Kidney glomerular epithelial cell (primary cell): ENCODE measurements around the gene PTPRD.
"Not testable (repeated sequence)": the region's sequence is repeated elsewhere in the genome, so short reads cannot be mapped to it uniquely, and the experiment has no call there.

Experiments used
- DNase-seq: peaks from one replicate; lab custom pipeline; 2025; lab: John Stamatoyannopoulos, UW

PTPRD gene

DNA sequence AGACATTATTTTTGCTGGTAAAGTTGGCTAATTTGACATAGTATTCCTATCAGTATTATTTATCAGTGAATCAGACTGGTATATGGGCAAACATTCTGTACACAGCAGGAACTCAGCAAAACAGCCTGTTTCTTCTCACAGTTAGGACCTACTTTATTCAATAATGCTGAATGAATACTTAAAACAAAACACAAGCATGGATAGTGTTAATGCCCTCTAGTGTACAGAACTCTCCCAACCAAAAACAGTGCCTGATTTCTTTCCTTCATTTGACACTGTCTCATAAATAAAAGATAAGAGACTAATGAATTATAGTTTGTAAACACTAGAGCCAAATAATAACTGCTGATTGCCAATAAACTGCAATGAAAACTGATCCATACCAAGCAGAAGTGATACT lies 1113.3 kb downstream of the PTPRD start:
- no peak for DNase-seq

DNA sequence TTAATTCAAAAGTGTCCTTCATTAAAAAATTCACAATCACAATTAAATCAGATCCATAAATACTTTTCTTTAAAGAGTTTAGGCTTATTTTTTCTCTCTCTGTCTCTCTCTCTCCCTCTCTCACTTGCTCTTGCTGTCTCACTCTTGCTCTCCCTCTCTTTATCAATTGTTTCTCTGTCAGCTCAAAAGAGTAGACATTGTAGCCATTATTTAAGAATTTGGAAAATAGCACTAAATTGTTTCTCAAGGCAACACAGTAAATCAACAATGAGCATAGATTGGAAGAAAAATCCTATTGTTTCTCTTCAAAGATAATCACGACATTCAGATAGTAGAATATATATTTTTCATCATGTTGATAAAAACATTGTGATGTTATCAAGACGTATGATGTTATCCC lies 1114.0 kb downstream of the PTPRD start:
- DNase-seq, result no peak

DNA sequence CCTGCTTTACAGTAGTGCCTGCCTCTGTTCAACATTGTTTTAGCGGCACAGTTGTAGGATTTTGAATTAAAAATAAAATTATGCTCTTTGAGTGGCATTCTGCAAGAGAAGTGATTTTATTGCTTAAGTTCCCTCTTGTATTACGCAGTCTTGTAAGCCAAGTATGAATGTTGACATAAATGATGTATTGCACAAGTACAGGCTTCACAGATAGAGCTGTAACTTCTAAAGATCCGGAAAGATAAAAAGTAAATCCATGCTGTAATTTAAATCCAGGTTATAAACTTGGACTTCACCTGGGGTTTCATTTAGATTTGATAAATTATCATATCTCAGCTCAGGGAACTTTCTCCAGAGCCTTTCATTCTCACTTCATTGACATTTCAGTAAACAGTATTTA lies 1114.7 kb downstream of the PTPRD start:
- no peak for DNase-seq

DNA sequence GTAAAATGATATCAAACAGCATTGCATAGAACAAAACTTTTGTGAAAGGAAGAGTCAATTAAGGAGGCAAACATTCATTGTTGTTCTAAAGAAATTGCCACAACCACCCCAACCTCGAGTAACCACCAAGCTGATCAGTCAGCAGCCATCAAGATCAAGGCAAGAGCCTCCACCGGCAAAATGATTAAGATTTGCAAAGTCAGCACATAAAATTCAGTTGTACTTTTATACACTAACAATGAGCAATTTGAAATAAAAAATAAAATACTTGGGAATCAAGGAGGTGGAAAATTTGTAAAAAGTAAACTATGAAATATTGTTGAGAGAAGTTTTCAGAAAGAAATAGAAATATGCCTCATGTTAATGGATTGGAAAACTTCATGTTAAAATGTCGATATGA lies 1118.5 kb downstream of the PTPRD start:
- no peak for DNase-seq

DNA sequence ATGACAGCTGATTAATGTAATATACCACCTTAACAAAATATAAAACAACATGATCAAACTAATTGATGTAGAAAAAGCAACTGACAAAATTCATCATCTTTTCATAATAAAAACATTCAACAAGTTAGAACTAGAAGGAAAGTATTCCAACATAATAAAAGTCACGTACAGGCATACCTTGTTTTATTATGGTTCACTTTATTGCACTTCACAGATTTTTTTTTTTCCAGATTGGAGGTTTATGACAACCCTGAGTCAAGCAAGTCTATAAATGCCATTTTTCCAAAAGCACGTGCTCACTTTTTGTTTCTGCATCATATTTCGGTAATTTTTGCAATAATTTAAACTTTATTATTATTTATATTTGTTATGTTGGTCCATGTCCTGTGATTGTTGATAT lies 1120.3 kb downstream of the PTPRD start:
- no peak for DNase-seq

DNA sequence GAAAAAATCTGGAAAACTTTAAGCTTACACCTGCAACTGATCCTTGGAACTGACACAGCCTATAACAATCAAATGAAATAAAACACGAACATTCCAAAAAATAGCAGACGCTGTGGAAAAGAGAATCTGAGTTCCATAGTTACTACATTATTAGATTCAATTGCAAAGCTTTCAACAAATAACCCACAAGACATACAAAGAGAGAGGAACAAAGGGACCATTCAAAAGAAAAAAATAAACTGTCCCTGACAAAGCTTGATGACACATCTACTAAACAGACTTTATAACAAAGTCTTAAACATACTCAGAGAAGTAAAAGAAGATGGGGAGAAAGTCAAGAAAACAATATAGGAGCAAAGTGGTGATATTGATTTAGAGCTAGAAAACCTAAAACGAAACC lies 1123.6 kb downstream of the PTPRD start:
- DNase-seq, result no peak

DNA sequence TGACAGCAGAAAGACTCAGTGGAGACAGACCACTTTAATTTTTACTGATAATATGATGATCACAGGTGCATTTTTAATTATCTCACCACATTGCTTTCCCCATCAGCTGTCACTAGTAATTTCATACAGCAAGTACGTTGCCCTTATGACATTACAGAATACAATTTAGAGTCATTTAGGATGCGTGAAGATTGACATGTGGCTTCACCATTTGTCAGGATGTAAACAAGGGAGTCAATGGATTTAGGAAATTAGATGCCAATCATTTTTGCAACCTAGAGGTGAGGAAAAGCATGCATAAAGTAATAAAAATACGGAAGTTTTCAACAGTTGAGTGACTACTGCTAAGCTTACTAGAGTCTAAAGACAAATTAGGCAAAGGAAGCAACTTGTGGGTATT lies 1129.6 kb downstream of the PTPRD start:
- DNase-seq, result no peak

DNA sequence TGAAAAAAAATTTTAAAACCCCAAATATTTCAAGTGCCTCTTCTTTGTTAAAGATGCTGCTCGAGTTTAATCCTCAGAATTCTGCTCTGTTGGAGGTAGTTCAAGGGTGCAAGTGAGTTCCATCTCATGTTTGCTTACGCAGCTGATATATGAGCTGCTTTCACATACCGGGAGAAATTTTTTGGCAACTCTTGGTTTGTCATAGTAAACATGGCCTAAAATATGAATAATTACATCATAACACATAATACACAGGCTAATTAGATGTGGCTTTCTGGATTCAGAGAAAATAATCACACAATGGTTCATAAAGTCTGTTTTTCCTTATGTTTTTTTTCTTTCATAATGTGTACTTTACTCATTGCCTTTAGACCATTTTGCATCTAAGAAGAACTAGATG lies 1134.1 kb downstream of the PTPRD start:
- no peak for DNase-seq

DNA sequence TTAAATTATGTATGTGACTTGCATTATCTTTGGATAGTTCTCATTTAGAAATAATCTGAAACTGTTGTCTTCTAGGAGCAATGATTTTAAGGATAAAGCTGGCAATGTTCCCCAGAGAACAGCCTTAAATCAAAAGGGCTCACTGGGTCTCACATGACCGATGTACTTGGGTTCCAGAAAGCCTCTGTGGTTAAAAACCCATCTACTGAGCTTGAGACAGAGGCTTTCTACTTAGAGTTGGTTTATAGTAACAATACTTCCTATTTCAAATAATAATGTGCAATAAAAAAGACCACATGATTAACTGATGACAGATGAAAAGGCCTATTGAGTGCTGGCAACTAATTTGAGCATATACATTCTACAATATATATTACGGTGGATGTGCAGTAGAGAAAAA lies 1143.5 kb downstream of the PTPRD start:
- DNase-seq, result no peak

DNA sequence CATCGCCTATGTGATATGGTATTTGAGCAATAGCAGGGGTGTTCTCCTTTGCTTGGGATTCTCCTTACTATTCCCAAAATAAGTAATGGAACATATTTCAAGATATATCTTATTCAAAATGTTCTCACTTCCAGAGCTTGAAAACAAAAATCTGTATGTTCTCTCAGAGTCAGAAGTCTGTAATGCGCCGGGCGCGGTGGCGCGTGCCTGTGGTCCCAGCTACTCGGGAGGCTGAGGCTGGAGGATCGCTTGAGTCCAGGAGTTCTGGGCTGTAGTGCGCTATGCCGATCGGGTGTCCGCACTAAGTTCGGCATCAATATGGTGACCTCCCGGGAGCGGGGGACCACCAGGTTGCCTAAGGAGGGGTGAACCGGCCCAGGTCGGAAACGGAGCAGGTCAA lies 1170.9 kb downstream of the PTPRD start:
- not testable (repeated sequence) for DNase-seq

DNA sequence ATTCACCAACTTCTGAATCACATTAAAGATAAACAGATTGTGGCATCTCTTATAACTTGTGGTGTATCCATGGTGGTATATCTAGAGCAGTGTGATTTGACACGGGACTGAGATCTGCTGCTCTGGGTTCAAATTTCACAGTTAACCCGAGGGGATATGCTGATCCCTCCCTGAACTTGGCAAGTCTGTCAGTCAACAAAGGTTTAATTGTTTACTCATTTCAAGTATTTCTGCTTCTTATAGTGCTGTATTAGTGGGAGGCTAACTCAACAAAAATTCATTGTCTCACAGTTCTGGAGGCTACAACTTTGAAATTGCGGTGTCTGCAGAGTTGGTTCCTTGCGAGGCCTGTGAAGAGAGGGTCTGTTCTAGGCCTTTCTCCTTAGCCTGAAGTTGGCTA lies 1175.2 kb downstream of the PTPRD start:
- no peak for DNase-seq

DNA sequence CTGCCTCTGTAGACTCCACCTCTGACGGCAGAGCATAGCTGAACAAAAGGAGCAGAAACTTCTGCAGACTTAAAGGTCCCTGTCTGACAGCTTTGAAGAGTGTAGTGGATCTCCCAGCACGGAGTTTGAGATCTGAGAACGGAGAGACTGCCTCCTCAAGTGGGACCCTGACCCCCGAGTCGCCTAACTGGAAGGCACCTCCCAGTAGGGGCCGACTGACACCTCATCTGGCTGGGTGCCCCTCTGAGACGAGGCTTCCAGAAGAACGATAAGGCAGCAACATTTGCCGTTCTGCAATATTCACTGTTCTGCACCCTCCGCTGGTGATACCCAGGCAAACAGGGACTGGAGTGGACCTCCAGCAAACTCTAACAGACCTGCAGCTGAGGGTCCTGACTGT lies 1186.3 kb downstream of the PTPRD start:
- DNase-seq, result not testable (repeated sequence)

DNA sequence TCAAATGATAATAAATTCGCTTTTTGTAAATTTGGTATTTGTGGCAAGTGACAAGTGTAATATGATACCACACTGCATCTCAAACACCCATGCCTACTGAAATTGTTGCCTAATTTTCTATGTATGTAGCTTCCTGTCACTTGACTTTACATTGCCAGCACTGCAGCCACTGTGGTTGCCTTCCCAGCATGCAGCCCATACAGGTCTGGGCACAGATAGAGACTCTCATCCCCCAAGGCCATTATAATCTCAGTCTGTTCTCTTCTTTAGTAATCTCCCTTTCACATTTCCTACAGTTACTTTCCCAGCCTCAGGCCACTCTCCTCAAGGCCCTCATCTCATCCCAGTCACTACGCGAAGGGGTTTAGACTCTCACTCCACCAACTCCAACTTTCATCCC lies 1200.6 kb downstream of the PTPRD start:
- no peak for DNase-seq

DNA sequence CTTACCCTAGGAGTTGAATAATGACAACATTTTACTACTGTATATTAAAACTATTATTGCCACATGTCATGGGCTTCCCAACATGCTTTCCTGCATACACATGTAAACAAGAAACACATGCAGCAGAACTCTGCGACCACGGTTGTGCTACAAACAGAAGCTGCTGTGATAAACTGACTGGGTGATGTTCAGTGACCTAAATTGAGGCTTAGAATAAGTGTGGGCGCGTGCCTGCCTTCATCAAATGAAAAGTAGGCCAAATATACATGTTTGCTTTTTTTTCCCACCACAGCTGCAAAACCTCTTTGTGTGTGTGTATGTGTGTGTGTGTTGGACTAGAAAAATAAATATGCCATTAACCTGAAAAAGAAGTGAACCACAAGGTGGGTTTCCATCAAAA lies 1202.1 kb downstream of the PTPRD start:
- no peak for DNase-seq

DNA sequence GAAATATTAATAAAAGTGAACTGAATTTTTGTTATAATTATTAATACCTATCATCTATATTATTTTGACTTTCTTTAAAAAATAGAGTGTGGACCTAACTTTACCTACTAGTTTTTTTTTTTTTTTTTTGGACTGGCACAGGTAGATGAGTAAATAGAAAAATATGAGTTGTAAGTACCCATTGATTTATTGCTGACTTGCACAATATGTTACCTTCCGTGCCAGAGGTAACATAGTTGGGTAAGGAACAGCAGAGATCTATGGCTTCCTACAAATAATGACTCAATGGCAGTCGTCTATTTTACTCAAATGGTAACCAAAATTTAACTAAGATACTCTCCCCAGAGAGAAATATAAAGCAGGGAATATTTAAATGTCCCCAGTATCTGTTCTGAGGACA lies 1212.8 kb downstream of the PTPRD start:
- DNase-seq, result no peak

DNA sequence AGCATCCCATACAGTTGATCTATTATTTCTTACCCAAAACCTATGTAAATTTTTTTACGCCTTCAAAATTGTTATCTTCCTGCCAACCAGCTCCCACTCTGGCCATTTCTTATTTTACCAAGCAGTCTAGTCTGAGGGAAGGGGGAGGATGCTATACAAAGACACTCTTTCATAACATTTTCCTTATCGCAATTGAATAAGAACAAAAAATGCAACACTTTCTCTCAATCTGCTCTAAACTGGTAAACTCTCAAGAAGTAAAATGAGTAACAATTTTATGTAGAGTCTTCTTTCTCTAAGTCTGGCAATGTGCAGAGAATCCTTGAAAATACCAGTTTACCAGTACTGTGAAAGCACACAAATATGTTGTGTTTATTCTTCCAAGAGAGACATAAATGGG lies 1216.3 kb downstream of the PTPRD start:
- no peak for DNase-seq

DNA sequence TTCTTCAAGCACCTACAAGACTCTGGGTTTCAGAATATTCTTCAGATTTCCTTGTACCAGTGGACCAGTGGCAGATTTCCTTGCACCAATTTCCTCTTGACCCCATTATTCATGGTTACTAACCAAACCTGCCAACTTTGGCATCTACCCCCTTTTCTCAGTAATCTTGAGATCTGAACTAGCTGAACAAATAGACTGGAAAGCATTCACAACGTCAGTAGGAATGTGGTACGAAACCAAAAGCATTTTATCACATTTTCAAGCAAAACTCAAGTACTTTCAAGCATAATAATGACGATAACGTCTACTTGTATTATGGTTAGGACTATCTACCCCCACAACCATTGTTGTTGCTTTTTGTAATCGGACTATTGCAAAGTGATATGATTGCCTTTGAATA lies 1217.3 kb downstream of the PTPRD start:
- no peak for DNase-seq

DNA sequence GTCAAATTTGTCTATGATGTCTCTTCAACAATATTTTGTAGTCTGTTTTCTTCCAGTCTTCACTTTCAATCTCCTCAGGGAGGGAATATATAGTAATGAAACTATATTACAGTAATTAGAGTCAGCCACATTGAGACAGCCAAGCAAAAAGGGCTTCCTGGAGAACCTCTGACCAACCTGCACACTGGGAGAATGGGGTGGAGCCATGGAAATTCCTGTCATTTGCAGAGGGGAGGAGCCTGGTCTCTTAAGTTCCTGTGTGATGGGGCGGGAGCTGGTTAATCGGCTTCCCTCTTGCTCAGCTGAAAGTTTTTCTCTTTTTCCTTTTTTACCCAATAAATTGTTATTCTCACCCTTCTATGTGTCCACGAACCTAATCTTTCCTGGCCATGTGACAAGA lies 1220.0 kb downstream of the PTPRD start:
- DNase-seq, result no peak

DNA sequence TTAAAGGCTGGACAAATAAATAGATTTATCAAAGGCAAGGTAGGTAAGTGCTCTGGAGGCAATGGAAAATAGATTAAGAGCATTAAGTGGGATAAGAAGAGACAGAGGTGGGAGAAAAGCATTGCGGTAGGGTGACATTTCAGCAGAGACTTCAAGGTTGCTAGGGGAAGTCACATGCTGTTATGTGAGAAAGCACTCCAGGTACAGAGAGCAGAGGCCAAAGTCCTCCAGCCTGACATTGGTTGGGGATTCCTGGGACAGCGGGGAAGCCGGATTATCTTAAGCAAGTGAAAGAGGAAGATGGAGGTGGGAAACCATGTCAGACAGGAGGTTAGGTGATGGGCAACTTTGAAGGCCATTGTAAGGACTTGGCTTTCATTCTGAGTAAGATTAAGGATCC lies 1222.9 kb downstream of the PTPRD start:
- no peak for DNase-seq

DNA sequence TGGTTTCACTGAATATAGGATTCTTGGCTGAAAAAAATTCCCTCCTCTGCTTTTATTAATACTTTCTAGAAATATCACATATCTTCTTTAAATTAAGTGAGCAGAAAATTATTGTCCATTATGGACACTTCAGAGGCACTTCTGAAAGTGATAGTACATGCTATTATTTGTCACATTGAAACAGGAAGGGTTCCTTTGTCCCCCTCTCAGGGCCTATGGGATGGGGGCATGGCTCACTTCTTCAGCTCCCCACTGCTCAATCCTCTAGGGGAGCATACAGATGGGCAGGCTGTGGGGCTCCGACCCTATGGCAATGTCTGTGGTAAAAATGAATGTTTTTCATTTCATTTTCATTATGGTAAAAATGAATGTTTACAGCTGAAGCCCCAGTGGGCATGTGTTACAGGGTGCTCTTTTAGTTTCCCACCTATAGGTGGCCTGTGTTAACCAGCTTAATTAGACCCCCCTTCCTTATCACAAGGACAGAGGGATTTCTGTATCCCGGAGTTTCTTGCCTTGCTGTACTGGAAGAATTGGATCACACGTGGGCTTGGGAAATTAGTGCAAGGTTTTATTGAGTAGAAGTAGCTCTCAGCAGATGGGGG lies 1225.2 kb downstream of the PTPRD start:
- no peak for DNase-seq

DNA sequence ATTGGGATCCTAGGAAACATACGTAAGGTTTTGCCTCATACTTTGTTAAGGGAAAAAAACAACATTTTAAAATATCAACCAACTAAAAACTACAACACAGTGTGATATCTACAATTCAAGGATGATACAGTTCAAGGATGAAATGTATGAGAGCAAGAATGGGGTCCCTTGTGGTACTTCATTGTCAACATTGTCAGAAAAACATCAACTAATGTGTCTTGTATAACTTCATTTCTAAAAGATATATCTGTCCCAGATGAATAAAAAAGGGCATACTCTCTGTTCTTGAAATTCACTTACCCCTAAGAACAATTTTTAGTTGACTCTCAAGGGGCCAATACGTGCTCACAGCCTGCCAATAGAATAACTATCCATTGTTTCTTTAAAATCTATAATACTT lies 1250.5 kb downstream of the PTPRD start:
- DNase-seq, result no peak

DNA sequence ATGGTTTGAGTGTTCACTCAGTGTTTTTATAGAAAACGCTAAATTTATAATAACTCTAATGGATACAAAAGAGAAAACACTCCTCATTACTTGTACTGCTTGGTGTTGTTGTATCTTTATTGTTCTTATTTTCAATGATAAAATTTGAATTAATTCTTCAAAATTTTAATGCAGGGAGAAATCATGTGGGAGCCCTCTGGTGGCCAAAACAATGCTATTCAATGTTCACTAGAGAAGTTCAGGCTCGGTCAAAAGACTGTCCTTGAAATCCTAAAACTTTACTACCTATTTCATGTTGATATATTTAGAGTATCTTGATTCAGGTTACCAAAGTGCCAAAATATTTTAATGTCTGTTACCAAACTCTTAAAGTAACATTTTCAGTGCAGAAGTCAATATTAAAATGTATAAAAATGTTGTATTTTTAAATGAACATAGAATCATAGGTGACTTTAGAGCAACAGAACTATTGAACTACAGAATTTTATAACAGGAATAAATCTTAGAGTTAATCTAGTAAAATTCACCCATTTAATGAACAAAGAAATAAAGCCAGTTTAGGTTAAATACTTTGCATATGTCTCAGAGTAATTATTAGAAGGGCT lies 1259.8 kb downstream of the PTPRD start:
- peak; percentile 19 for DNase-seq

DNA sequence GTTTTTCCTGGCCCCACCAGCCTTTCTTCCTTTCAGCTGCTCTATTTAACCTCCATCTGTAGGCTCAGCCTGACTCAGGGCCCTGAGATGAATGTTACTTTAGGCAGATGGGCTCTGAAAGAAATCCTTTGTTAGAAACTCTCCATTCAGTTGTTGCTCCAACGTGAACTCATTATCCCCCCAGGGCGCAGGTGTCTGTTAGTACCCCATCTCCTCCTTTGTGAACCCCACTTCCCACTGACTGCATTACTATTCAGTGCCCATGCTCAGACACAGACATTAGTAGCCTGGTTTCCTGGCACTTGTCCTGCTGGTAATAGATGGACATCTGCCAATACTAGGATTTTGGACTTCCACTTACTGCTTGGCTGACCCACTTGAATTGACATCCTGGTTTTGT lies 1271.6 kb downstream of the PTPRD start:
- no peak for DNase-seq

DNA sequence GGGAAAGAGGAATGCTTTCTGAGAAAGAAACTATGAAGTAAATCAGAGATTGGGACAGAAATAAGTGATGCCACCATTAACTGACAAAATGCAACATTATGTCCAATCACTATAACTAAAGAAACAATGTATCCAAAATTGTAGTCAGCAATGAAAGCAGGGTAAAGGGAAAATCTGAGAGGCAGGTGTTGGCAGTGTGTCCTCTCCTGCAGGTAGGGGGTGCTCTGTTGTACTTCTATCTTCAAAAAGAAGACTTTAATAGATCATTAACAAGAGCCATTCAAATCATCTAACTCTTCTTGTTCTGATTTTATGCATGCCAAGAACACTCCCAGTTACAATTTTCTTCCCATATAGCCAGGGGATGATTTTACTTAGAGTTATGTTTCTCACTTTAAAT lies 1275.7 kb downstream of the PTPRD start:
- DNase-seq, result no peak

DNA sequence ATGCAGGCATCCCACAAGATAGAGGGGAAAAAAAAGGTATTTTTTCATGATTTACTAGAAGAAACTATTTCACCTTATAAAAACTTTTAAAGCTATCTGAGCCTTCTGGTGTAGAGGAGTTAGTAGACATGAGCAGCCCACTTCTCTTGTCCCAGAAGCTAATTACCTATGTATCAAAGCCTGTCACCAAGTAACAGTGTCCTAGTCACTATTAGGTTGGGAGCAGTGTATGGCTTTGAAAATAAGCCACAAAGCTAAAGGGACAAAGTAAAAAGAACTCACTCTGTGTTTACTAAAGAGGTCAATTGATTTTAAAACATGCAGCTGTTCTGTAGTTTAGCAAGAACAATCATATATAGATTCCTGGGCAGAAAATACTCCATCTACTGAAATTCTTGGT lies 1286.1 kb downstream of the PTPRD start:
- no peak for DNase-seq
